Right lobe of liver (tissue), 6 donors: Measurements from ENCODE around the gene GAREM1. TPM values are rescaled to one million over a fixed set of nuclear protein-coding genes. Genes with fewer than 3 reads are reported as not detected.

ENCODE experiments used
- ATAC-seq, 4 donors: fragments of 200-7000 bp; cut with Tn5 transposase; one replicate each; pipeline ENCODE4 v1.9.1; 2020; ENCODE audit warnings: mild to moderate bottlenecking in 4 of 4, moderate library complexity in 4 of 4
- DNase-seq, 3 donors: peaks; one replicate each; pipeline ENCODE4 v3.0.0-alpha.2; 2020
- H3K27ac ChIP-seq, 3 donors: fragments of 200-600 bp; one replicate each; pipeline ENCODE4 v1.8.0; 2022
- H3K27me3 ChIP-seq, 2 donors: fragments of 200-600 bp; one replicate each; pipeline ENCODE4 v1.8.0; 2022
- H3K36me3 ChIP-seq, 4 donors: fragments of 200-600 bp; sonication (generic) in 1 of 4; one replicate each; pipeline versions ENCODE4 v1.5.1 to v1.8.0; 2017 to 2022; ENCODE audit warnings: control low read depth in 1 of 4
- H3K4me1 ChIP-seq, 4 donors: fragments of 200-600 bp; sonication (generic) in 1 of 4; one replicate each; pipeline versions ENCODE4 v1.5.1 to v1.8.0; 2017 to 2022; ENCODE audit warnings: control low read depth in 1 of 4
- H3K4me3 ChIP-seq, 3 donors: fragments of 200-600 bp; one replicate each; pipeline ENCODE4 v1.8.0; 2022
- H3K9me3 ChIP-seq, 4 donors: fragments of 200-600 bp; sonication (generic) in 1 of 4; one replicate each; pipeline versions ENCODE4 v1.5.1 to v1.8.0; 2017 to 2022; ENCODE audit warnings: control low read depth in 1 of 4
- CTCF ChIP-seq, 4 donors: fragments of 200-600 bp in 3 of 4; fragments of 450-650 bp in 1 of 4; IDR thresholded peaks; one replicate each; pipeline versions ENCODE4 v1.5.1 to v1.8.0; 2016 to 2022; ENCODE audit warnings: antibody characterized with exemption in 4 of 4, mild to moderate bottlenecking in 2 of 4
- POLR2A ChIP-seq: fragments of 450-650 bp; IDR thresholded peaks from one replicate; pipeline ENCODE4 v1.6.1; 2017; ENCODE audit warnings: antibody characterized with exemption, mild to moderate bottlenecking
- WGBS: methylation state at CpG from one replicate; pipeline ENCODE4 v1.1.6; 2018; ENCODE audit warnings: low coverage, low lambda C conversion rate; ENCODE audit not compliant: insufficient coverage; ENCODE audit errors: missing lambda C conversion rate; 5-methylcytosine and 5-hydroxymethylcytosine counted together
- intact Hi-C, 2 donors: fragments of 100-400 bp; cut with DNase I; formaldehyde crosslinking; loops; one replicate each; pipeline versions ENCODE4 v1.11.2 to v1.14.1; 2022
- total RNA-seq, 6 experiments: library from RNA; depleted of rRNA in 2 of 6; stranded (reverse); fragments of >200 nt in 2 of 6; fragmentation: NEBNext Ultra II Directional in 3 of 6; extraction: Animal tissue kit (Norgen Biotek cat#: 25700) in 3 of 6; gene quantifications; one replicate each; pipeline versions ENCODE4 v1.1.0 to v1.2.4, GENCODE V29; 2016 to 2023
- donor health status: DM: no; HTN: yes; CAD: no.
- donor health status: DM: no; HTN: no; CAD: no.
- donor health status: DM: no; HTN: no; CAD: no.
- donor health status: DM: no; HTN: yes; CAD: no.
- donor health status: DM: no; HTN: yes; CAD: no.

The GAREM1 gene
- total RNA-seq, 6 experiments from 2014 or later, result 5.5 to 11.3 (median 6.6) TPM

- DNase-seq, result no peak
- WGBS, result 71% methylated on average over 3 of the region's 3 CpGs
Observed at GRCh38 chr18:32446780-32447179, 23.9 kb downstream of the GAREM1 start.

GRCh38 chr18:32445846-32446245 is 24.8 kb downstream of the GAREM1 start:
- Histone ChIP-seq H3K27ac (no peak overlapping the region), H3K36me3 (no peaks in the 10 kb centered on the region), H3K4me3 (no peak overlapping the region), H3K4me1 (peaks cover 0 to 22% (median under 1%) of the 10 kb centered on the region in 4 donors), H3K27me3 (no peaks in the 10 kb centered on the region), H3K9me3 (no peaks in the 10 kb centered on the region)
- TF ChIP-seq CTCF (IDR thresholded peaks at IDR 0.05) (no peak), POLR2A (no peak)
- DNase-seq (no peak), ATAC-seq (no peak)
- intact Hi-C loops, result no loop called here
- 100% methylated on average over 1 of the region's 1 CpG for WGBS

More at GRCh38 chr18:32446780-32447179, 23.9 kb downstream of the GAREM1 start:
- H3K9me3 ChIP-seq, result no peaks in the 10 kb centered on the region
- no peaks in the 10 kb centered on the region for H3K36me3 ChIP-seq
- no peak overlapping the region for H3K27ac ChIP-seq
- no peak for ATAC-seq
- no peaks in the 10 kb centered on the region for H3K27me3 ChIP-seq
- H3K4me1 ChIP-seq, result peaks cover 0 to 27% (median 4%) of the 10 kb centered on the region in 4 donors
- no peak overlapping the region for H3K4me3 ChIP-seq
- TF ChIP-seq POLR2A (no peak), CTCF (IDR thresholded peaks at IDR 0.05) (no peak)
- intact Hi-C loops, result no loop called here

- WGBS, result 74% methylated on average over 5 of the region's 5 CpGs
- Histone ChIP-seq H3K9me3 (no peaks in the 10 kb centered on the region), H3K27me3 (no peaks in the 10 kb centered on the region), H3K27ac (no peak overlapping the region), H3K4me3 (no peak overlapping the region), H3K36me3 (no peaks in the 10 kb centered on the region), H3K4me1 (peaks cover 0 to 6% (median 0%) of the 10 kb centered on the region in 4 donors)
- DNase-seq (no peak), ATAC-seq (no peak)
- TF ChIP-seq POLR2A (no peak), CTCF (IDR thresholded peaks at IDR 0.05) (no peak)
- intact Hi-C loops, result no loop called here
Observed at GRCh38 chr18:32443706-32444215, 26.9 kb downstream of the GAREM1 start.

- 72% methylated on average over 2 of the region's 2 CpGs for WGBS
- TF ChIP-seq CTCF (IDR thresholded peaks at IDR 0.05), result no peak
- no peak for TF ChIP-seq POLR2A
- intact Hi-C loops, result no loop called here
- H3K36me3 ChIP-seq, result no peaks in the 10 kb centered on the region
- no peak overlapping the region for H3K27ac ChIP-seq
- H3K9me3 ChIP-seq, result no peaks in the 10 kb centered on the region
- peaks cover 0 to 8% (median 0%) of the 10 kb centered on the region in 4 donors for H3K4me1 ChIP-seq
- H3K4me3 ChIP-seq, result no peak overlapping the region
- ATAC-seq, result no peak
- no peaks in the 10 kb centered on the region for H3K27me3 ChIP-seq
- no peak for DNase-seq
Observed at GRCh38 chr18:32443033-32443705, 27.5 kb downstream of the GAREM1 start.
